ENCODE data around the gene ENKD1. TPM values are rescaled to one million over a fixed set of nuclear protein-coding genes. Genes with fewer than 3 reads are reported as not detected.

Gene ENKD1
- total and polyA plus RNA-seq, 2 experiments from 2014 or later: 11.6 to 11.8 TPM

DNA sequence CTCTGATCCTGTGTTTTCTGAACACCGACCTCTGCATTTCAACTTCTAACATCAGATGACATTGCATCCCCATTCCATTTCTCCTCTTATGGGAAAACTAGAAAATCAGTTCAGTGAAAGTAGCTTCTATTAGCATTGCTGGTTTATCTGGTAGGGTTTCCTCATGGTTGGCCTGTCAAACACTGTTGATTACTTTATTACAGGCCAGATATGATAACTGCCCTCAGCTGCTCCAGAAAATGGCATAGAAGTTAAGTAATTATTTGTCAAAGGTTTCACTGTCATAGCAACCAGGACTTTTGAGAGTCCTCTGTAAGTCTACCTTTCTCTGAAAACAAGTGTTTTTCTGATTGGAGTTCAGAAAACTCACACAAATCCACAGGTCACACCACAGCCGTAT, 49.5 kb upstream of the ENKD1 start:
- H3K9me3 Mint-ChIP-seq: no peaks in the 10 kb centered on the region; the same call in 2 of the 3 replicates
- Histone ChIP-seq H3K79me2 (replicated peaks; ENCODE audit: insufficient read depth) (peaks cover 69% of the 10 kb centered on the region), H3K9me2 (ENCODE audit: insufficient read depth) (no peaks in the 10 kb centered on the region), H3K4me3 (no peak overlapping the region), H3K36me3 (ENCODE audit: insufficient read depth) (no peaks in the 10 kb centered on the region), H3F3A (replicated peaks; ENCODE audit: low read depth) (0 out of 2 replicates have a peak, but pooled peaks cover 11% of the 10 kb centered on the region), H4K20me1 (replicated peaks; ENCODE audit: insufficient read depth) (peaks cover 28% of the 10 kb centered on the region; the same call in 1 of the 2 replicates), H3K4me2 (no peak overlapping the region), H3K27ac (ENCODE audit: low read depth) (no peak overlapping the region), H3K27me3 (ENCODE audit: insufficient read depth) (no peaks in the 10 kb centered on the region), H2AFZ (no peak overlapping the region), H3K4me1 (ENCODE audit: insufficient read depth) (peaks cover 26% of the 10 kb centered on the region)
- ATAC-seq (no peak), DNase-seq (ENCODE audit: low spot score) (no peak)
- H3K36me3 Mint-ChIP-seq (ENCODE audit: low read depth): peaks cover 7% of the 10 kb centered on the region; the same call in 1 of the 3 replicates
- H3K4me3 Mint-ChIP-seq: no peak overlapping the region
- TF ChIP-seq, protein P1, sequence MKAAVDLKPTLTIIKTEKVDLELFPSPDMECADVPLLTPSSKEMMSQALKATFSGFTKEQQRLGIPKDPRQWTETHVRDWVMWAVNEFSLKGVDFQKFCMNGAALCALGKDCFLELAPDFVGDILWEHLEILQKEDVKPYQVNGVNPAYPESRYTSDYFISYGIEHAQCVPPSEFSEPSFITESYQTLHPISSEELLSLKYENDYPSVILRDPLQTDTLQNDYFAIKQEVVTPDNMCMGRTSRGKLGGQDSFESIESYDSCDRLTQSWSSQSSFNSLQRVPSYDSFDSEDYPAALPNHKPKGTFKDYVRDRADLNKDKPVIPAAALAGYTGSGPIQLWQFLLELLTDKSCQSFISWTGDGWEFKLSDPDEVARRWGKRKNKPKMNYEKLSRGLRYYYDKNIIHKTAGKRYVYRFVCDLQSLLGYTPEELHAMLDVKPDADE (IDR thresholded peaks at IDR 0.05): no peak
- TF ChIP-seq, protein P2, sequence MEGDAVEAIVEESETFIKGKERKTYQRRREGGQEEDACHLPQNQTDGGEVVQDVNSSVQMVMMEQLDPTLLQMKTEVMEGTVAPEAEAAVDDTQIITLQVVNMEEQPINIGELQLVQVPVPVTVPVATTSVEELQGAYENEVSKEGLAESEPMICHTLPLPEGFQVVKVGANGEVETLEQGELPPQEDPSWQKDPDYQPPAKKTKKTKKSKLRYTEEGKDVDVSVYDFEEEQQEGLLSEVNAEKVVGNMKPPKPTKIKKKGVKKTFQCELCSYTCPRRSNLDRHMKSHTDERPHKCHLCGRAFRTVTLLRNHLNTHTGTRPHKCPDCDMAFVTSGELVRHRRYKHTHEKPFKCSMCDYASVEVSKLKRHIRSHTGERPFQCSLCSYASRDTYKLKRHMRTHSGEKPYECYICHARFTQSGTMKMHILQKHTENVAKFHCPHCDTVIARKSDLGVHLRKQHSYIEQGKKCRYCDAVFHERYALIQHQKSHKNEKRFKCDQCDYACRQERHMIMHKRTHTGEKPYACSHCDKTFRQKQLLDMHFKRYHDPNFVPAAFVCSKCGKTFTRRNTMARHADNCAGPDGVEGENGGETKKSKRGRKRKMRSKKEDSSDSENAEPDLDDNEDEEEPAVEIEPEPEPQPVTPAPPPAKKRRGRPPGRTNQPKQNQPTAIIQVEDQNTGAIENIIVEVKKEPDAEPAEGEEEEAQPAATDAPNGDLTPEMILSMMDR (conservative IDR thresholded peaks at IDR 0.05; ENCODE audit: low read depth in 2 of 2): no peak
- TF ChIP-seq CREB1 (CRISPR knock-in tag; IDR thresholded peaks at IDR 0.05; ENCODE audit: low read depth) (no peak), ZNF114 (CRISPR knock-in tag; IDR thresholded peaks at IDR 0.05) (no peak), ZNF331 (CRISPR knock-in tag; IDR thresholded peaks at IDR 0.05; ENCODE audit: low read depth) (no peak), EZH2 (IDR thresholded peaks at IDR 0.05; ENCODE audit: low read depth, unreplicated experiment) (no peak), STAT1 (IDR thresholded peaks at IDR 0.05; ENCODE audit: unreplicated experiment) (no peak), NANOG (IDR thresholded peaks at IDR 0.05; ENCODE audit: borderline replicate concordance) (no peak), POLR2AphosphoS5 (IDR thresholded peaks at IDR 0.05; ENCODE audit: low read depth) (no peak), EZH2phosphoT487 (IDR thresholded peaks at IDR 0.05; ENCODE audit: unreplicated experiment) (no peak), JUNB (IDR thresholded peaks at IDR 0.05; ENCODE audit: unreplicated experiment) (no peak)
- TF ChIP-seq, protein P3, sequence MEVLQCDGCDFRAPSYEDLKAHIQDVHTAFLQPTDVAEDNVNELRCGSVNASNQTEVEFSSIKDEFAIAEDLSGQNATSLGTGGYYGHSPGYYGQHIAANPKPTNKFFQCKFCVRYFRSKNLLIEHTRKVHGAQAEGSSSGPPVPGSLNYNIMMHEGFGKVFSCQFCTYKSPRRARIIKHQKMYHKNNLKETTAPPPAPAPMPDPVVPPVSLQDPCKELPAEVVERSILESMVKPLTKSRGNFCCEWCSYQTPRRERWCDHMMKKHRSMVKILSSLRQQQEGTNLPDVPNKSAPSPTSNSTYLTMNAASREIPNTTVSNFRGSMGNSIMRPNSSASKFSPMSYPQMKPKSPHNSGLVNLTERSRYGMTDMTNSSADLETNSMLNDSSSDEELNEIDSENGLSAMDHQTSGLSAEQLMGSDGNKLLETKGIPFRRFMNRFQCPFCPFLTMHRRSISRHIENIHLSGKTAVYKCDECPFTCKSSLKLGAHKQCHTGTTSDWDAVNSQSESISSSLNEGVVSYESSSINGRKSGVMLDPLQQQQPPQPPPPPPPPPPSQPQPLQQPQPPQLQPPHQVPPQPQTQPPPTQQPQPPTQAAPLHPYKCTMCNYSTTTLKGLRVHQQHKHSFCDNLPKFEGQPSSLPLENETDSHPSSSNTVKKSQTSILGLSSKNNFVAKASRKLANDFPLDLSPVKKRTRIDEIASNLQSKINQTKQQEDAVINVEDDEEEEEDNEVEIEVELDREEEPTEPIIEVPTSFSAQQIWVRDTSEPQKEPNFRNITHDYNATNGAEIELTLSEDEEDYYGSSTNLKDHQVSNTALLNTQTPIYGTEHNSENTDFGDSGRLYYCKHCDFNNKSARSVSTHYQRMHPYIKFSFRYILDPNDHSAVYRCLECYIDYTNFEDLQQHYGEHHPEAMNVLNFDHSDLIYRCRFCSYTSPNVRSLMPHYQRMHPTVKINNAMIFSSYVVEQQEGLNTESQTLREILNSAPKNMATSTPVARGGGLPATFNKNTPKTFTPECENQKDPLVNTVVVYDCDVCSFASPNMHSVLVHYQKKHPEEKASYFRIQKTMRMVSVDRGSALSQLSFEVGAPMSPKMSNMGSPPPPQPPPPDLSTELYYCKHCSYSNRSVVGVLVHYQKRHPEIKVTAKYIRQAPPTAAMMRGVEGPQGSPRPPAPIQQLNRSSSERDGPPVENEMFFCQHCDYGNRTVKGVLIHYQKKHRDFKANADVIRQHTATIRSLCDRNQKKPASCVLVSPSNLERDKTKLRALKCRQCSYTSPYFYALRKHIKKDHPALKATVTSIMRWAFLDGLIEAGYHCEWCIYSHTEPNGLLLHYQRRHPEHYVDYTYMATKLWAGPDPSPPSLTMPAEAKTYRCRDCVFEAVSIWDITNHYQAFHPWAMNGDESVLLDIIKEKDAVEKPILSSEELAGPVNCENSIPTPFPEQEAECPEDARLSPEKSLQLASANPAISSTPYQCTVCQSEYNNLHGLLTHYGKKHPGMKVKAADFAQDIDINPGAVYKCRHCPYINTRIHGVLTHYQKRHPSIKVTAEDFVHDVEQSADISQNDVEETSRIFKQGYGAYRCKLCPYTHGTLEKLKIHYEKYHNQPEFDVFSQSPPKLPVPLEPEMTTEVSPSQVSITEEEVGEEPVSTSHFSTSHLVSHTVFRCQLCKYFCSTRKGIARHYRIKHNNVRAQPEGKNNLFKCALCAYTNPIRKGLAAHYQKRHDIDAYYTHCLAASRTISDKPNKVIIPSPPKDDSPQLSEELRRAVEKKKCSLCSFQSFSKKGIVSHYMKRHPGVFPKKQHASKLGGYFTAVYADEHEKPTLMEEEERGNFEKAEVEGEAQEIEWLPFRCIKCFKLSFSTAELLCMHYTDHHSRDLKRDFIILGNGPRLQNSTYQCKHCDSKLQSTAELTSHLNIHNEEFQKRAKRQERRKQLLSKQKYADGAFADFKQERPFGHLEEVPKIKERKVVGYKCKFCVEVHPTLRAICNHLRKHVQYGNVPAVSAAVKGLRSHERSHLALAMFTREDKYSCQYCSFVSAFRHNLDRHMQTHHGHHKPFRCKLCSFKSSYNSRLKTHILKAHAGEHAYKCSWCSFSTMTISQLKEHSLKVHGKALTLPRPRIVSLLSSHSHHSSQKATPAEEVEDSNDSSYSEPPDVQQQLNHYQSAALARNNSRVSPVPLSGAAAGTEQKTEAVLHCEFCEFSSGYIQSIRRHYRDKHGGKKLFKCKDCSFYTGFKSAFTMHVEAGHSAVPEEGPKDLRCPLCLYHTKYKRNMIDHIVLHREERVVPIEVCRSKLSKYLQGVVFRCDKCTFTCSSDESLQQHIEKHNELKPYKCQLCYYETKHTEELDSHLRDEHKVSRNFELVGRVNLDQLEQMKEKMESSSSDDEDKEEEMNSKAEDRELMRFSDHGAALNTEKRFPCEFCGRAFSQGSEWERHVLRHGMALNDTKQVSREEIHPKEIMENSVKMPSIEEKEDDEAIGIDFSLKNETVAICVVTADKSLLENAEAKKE (CRISPR knock-in tag; IDR thresholded peaks at IDR 0.05): no peak
- no peak overlapping the region for H3K27ac Mint-ChIP-seq
- H3K27me3 Mint-ChIP-seq (ENCODE audit: insufficient read depth, low read depth, poor library complexity): peaks cover 7% of the 10 kb centered on the region
- peaks cover 24% of the 10 kb centered on the region for H3K4me1 Mint-ChIP-seq

Data from GM23338 (cell line).